NT2/D1 (cell line): ENCODE results near the gene ADA.

ENCODE experiments used
- SUZ12 ChIP-seq: IDR thresholded peaks from 2 replicates; pipeline ENCODE4 v1.6.1; 2011; ENCODE audit not compliant: insufficient read length, insufficient read depth; ENCODE audit errors: extremely low read depth
- YY1 ChIP-seq: IDR thresholded peaks from 2 replicates; pipeline ENCODE4 v1.6.1; 2011; ENCODE audit not compliant: insufficient read length, insufficient read depth
- ZNF274 ChIP-seq: IDR thresholded peaks from 2 replicates; pipeline ENCODE4 v1.6.1; 2011; ENCODE audit warnings: mild to moderate bottlenecking, low read depth, low read length

GRCh38 chr20:44624743-44625271 lies 26.7 kb downstream of the ADA start:
- TF ChIP-seq SUZ12 (no peak), YY1 (no peak), ZNF274 (no peak)
